Renal cortex interstitium (tissue), 11 donors: Measurements from ENCODE around the gene MRPS18A. TPM values are rescaled to one million over a fixed set of nuclear protein-coding genes. Genes with fewer than 3 reads are reported as not detected.

Experiments
- DNase-seq, 11 donors: peaks; one replicate each; pipeline ENCODE4 v3.0.0-alpha.2; 2013; ENCODE audit warnings: low read depth in 9 of 11, low spot score in 4 of 11; ENCODE audit errors: extremely low read depth in 1 of 11
- polyA plus RNA-seq, 3 donors: library from polyadenylated mRNA; unstranded; fragments of 120-200 nt; gene quantifications; one replicate each; pipeline ENCODE4 v1.2.1, GENCODE V29; 2013; ENCODE audit not compliant: insufficient read length in 3 of 3

MRPS18A gene
- polyA plus RNA-seq, 3 donors: 43.4 to 49.2 (median 48.0) TPM

- DNase-seq: no peak
These were observed 8.5 kb downstream of the MRPS18A start for GRCh38 chr6:43679057-43679456.

- DNase-seq: no peak
These were observed 9.2 kb downstream of the MRPS18A start for GRCh38 chr6:43678341-43678740.

DNA sequence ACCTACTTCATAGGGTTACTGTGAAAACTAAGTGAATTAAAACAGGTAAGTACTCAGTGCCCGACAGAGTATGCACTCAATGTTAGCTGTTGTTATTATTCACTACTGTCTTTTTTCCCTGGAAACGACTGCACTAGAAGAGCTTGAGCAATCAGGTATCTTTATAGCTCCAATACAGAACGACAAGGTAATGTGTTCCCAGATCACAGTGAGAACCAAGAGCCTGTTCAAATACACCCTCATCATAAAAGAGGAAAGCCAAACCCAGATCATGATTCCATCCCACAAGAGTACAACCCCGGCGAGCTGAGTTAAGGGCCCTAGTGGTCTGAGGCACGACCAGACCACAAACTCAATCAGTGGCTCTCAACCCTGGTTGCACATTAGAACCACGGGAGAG is 9.8 kb downstream of the MRPS18A start:
- no peak for DNase-seq

GRCh38 chr6:43676962-43677606 is 10.5 kb downstream of the MRPS18A start:
- DNase-seq: no peak

DNA sequence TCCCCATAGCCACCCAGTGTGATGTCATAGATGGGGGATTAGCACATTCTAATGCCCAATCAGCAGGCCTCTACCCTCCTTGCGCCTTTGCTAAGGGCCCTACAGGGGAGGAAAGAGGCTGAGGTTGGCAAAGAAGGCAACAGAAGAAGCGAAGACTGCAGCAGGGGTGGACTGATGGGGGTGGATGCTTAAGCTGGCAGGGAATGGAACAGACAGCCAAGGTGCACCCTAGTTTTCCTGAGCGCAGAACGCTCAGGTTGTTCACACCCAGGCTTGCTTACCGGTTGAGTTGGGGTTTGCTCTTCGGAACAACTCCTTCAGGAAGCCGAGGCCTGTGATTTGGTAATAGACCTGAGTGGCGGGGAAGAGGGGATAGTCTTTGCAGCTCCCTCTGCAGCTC is 12.7 kb downstream of the MRPS18A start:
- no peak for DNase-seq

- no peak for DNase-seq
These were observed 13.3 kb downstream of the MRPS18A start for GRCh38 chr6:43674291-43674690.

GRCh38 chr6:43673444-43674084 is 14.0 kb downstream of the MRPS18A start:
- peak in 7 of 11 donors; percentile 62 to 83 (median 79) for DNase-seq

DNA sequence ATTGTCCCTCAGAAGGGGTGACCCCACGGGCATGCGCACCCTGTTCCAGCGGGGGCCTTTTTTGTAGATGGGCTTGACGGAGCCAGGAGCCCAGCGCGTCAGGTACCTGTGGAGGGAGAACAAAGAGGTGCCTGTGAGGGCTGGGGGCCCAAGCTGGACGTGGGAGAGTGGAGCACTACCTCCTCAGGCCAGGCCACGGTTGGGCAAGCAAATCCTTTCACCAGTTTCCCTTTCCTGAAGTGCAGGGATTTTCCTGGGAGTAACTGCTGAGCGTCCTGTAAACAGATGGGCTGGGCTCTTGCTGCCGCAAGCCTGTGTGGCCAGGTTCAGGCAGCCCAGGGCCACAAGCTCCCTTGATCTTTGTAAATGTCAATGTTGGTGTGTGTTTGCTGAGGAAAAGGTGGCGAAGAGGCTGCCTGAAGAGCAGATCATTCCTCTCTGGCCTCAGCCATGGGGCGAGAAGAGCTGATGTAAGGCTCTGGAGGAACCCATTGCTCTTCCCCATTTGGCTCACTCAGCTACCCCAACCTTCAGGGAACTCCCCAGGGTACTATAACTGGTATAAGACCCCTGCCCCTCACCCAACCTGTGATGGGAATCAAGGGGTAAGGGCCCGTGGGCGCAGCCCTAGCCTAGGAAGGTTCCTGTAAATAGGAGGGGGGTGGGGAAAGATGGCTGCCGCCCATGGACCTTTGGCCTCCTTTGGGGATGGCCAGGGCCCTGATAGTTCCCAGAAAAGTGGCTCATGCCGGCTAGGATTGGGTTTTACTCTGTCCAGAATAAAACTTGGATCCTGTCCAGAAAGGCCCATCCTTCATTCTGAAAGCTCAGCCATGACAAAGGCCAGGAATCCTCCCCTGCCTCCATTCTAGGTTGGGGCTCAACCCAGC is 15.5 kb downstream of the MRPS18A start:
- DNase-seq: no peak

- DNase-seq: no peak
These were observed 16.4 kb downstream of the MRPS18A start for GRCh38 chr6:43671011-43671800.

GRCh38 chr6:43670623-43670986 is 17.0 kb downstream of the MRPS18A start:
- DNase-seq: no peak

- DNase-seq: no peak
These were observed 17.5 kb downstream of the MRPS18A start for GRCh38 chr6:43669922-43670622.

DNA sequence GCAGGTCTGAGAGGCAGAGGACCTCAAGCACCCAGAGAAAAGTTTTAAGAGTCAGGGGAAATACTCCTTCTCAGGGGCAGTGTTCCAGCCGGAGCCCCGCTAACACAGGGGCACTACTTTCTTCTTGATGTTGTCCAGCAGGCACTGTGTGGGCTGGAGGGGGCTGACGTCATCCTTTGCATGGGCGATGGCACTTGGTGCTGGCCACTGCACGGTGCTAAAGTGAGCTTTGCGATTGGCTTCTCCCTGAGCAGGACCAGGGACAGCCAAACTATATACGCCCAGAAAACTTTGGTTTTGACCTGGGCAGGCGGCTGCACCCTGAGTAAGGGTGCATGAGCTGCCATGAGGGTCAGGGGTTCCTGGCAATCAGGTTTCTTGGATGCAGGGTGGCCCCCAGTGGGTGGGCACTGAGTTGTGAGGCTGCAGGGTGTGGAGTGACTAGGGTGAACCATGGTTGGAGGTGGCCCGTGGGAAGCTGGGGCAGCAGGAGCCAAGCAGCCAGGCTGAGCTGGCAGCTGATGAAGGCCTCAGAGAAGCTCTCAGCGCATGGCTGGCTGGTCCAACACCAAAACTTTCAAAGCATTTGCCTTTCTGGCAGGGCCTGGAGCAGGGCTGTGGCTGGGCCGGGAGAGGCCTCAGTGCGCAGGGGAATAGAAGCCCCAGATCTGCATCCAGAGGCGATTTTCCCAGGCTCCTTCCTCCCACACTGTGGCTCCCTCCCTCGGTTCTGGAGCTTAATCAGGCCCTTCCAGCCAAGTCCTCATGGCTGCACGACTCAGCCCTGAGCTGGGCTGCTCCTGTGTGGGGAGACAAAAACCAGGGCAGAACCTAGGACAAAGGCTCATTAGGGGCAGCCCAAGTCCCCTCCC is 18.3 kb downstream of the MRPS18A start:
- no peak for DNase-seq

DNA sequence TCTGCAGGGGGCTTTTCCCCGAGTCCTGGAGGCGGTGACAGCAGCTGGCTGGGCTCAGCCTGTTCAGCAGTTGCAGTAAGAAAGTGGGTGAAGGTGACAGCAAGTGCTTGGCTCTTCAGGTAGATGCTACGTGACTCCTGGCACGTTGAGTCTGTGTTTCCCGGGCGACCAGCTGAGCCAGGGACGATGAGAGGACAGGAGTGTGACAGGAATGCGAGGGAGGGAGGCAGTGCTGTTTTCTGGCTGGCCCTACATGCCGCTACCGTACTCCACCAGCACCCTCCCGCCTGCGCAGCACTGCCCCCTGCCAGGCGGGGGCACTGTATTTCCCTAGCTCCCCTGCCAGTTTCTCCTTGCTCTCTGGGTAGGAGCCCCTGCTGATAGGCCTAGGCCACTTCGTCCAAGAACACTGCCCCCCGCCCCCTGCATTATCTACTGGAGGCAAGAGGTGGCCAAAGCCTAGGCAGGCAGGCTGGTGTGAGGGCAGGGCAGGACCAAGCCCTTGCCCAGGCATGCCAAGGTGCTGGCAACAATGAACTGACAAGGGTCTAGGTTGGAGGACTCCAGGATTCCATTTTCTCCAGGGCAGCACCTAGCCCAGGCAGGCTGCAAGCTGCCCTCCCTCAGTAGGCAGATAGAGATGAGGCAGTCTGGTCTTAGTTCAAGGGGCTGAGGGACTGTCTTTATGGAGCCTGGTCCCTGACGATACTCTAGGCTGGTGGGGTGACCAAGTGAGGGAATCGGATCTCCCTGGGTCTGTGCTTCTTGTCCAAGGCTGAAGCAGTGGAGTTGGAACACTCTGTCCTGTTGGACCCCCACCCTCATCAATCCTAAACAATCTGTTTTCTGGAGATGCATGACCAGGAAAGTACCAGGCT is 19.2 kb downstream of the MRPS18A start:
- peak in 9 of 11 donors; percentile 72 to 93 (median 88) for DNase-seq

GRCh38 chr6:43667245-43668150 is 20.1 kb downstream of the MRPS18A start:
- peak in 8 of 11 donors; percentile 74 to 86 (median 82) for DNase-seq

GRCh38 chr6:43666196-43666920 is 21.2 kb downstream of the MRPS18A start:
- no peak for DNase-seq
